OCI-LY3 (cell line): ENCODE results near the gene GSG1L.

ENCODE experiments used
- H2AFZ ChIP-seq: fragments of 200-600, 300-600 bp; shearing (Covaris generic); 2 replicates; pipeline ENCODE4 v1.6.0; 2014; ENCODE audit warnings: antibody characterized with exemption, low read depth, low read length
- H3K27ac ChIP-seq: fragments of 200-600, 300-600 bp; sonication (generic); 2 replicates; pipeline ENCODE4 v1.5.1; 2014; ENCODE audit warnings: mild to moderate bottlenecking, low read length, moderate library complexity, mixed read lengths
- H3K27me3 ChIP-seq: fragments of 200-600, 300-600 bp; sonication (generic); 2 replicates; pipeline ENCODE4 v1.6.1; 2014; ENCODE audit warnings: low read depth, low read length, mixed read lengths
- H3K36me3 ChIP-seq: fragments of 200-600, 300-600 bp; sonication (generic); replicated peaks from 2 replicates; pipeline ENCODE3; 2014; ENCODE audit warnings: low read depth, low read length, mixed read lengths
- H3K4me1 ChIP-seq: fragments of 300-600, 200-600 bp; sonication (generic); 2 replicates; pipeline ENCODE4 v1.6.1; 2014; ENCODE audit warnings: low read length, mixed read lengths
- H3K4me2 ChIP-seq: fragments of 200-600, 300-600 bp; sonication (generic); 2 replicates; pipeline ENCODE4 v1.6.1; 2014; ENCODE audit warnings: low read length, mixed read lengths
- H3K4me3 ChIP-seq: fragments of 300-600, 200-600 bp; sonication (generic); 2 replicates; pipeline ENCODE4 v1.5.1; 2014; ENCODE audit warnings: antibody characterized with exemption, mild to moderate bottlenecking, low read length, moderate library complexity
- H3K79me2 ChIP-seq: fragments of 300-600, 200-600 bp; shearing (Covaris generic); 2 replicates; pipeline ENCODE4 v1.6.1; 2014; ENCODE audit warnings: mild to moderate bottlenecking, low read length, mixed read lengths
- H3K9ac ChIP-seq: fragments of 300-600, 200-600 bp; shearing (Covaris generic); 2 replicates; pipeline ENCODE4 v1.6.0; 2014; ENCODE audit warnings: mild to moderate bottlenecking, low read length, moderate library complexity
- H3K9me3 ChIP-seq: fragments of 200-600, 300-600 bp; shearing (Covaris generic); 2 replicates; pipeline ENCODE4 v1.6.1; 2014; ENCODE audit warnings: low read length, mixed read lengths; ENCODE audit not compliant: insufficient read depth
- H4K20me1 ChIP-seq: fragments of 200-600, 300-600 bp; sonication (generic); 2 replicates; pipeline ENCODE4 v1.6.1; 2016; ENCODE audit warnings: low read length, mixed read lengths; ENCODE audit not compliant: insufficient read depth
- EZH2phosphoT487 ChIP-seq: fragments of 200-600 bp; shearing (Covaris generic); IDR thresholded peaks from 2 replicates; pipeline ENCODE4 v1.6.1; 2018; ENCODE audit warnings: antibody characterized with exemption, mixed run types, low read depth
- TF ChIP-seq, protein P1 (sequence below): fragments of 200-600, 300-600 bp; sonication (generic); IDR thresholded peaks from 2 replicates; pipeline ENCODE4 v1.5.1; 2014; ENCODE audit warnings: antibody characterized with exemption, low read length, low read depth

GSG1L gene

DNA sequence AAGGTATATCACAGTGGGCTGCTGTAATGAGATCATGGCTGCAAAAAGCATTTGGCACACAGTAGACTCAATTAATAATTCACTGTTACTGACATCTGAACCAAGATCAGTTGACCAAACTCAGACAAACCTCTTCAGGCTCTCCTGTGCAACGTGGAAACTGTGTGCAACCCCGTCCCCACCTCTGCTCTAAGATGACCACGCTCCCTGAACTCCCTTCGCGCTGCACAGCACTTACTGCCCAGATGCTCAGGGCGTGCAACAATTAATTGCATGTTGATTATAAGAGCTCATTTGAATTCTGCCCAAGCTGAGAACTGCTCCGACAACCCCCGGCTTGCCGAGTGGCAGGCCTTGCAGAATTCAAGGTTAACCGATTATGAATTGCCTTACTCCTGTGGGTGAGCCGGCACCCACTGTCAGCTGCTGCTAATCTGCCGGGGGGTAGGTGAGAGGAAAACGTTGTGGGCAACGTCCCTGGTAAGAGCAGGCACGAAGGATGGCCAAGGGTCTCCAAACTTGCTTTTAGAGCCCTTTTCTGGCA is 1.3 kb upstream of the GSG1L start:
- Histone ChIP-seq H3K79me2 (no peaks in the 10 kb centered on the region), H3K27ac (no peak overlapping the region), H3K4me3 (no peak overlapping the region), H3K9me3 (no peaks in the 10 kb centered on the region), H3K27me3 (0 out of 2 replicates have a peak, but pooled peaks cover 2% of the 10 kb centered on the region), H2AFZ (no peak overlapping the region), H4K20me1 (no peaks in the 10 kb centered on the region), H3K4me2 (no peak overlapping the region), H3K36me3 (no peaks in the 10 kb centered on the region), H3K4me1 (no peaks in the 10 kb centered on the region), H3K9ac (no peak overlapping the region)
- no peak for TF ChIP-seq EZH2phosphoT487
- TF ChIP-seq, protein P1, sequence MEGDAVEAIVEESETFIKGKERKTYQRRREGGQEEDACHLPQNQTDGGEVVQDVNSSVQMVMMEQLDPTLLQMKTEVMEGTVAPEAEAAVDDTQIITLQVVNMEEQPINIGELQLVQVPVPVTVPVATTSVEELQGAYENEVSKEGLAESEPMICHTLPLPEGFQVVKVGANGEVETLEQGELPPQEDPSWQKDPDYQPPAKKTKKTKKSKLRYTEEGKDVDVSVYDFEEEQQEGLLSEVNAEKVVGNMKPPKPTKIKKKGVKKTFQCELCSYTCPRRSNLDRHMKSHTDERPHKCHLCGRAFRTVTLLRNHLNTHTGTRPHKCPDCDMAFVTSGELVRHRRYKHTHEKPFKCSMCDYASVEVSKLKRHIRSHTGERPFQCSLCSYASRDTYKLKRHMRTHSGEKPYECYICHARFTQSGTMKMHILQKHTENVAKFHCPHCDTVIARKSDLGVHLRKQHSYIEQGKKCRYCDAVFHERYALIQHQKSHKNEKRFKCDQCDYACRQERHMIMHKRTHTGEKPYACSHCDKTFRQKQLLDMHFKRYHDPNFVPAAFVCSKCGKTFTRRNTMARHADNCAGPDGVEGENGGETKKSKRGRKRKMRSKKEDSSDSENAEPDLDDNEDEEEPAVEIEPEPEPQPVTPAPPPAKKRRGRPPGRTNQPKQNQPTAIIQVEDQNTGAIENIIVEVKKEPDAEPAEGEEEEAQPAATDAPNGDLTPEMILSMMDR: no peak

DNA sequence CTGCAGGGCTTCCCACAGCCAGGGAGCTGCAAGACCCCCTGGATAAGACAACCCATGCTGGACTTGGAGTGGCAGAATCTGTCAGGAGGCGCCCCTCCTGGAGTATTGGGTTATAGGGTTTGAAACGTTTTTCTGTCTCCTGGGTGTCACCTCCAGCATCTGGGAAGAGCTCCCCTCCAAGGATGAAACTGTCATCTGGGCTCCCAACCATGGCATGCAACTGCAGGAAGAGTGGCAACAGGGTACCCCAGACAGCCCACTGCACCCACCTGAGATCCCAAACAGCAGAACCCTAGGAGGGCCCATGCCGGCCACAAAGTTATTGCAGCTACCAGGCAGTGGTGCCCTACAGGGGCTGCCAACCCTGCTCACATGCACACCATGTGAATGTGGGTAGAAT is 636 bp upstream of the GSG1L start:
- H4K20me1 ChIP-seq: no peaks in the 10 kb centered on the region
- H2AFZ ChIP-seq: no peak overlapping the region
- H3K9ac ChIP-seq: no peak overlapping the region
- no peaks in the 10 kb centered on the region for H3K4me1 ChIP-seq
- H3K27ac ChIP-seq: no peak overlapping the region
- H3K4me3 ChIP-seq: no peak overlapping the region
- no peak overlapping the region for H3K4me2 ChIP-seq
- no peaks in the 10 kb centered on the region for H3K9me3 ChIP-seq
- 0 out of 2 replicates have a peak, but pooled peaks cover 2% of the 10 kb centered on the region for H3K27me3 ChIP-seq
- TF ChIP-seq EZH2phosphoT487: no peak
- TF ChIP-seq, protein P1: no peak
- no peaks in the 10 kb centered on the region for H3K79me2 ChIP-seq
- no peaks in the 10 kb centered on the region for H3K36me3 ChIP-seq

DNA sequence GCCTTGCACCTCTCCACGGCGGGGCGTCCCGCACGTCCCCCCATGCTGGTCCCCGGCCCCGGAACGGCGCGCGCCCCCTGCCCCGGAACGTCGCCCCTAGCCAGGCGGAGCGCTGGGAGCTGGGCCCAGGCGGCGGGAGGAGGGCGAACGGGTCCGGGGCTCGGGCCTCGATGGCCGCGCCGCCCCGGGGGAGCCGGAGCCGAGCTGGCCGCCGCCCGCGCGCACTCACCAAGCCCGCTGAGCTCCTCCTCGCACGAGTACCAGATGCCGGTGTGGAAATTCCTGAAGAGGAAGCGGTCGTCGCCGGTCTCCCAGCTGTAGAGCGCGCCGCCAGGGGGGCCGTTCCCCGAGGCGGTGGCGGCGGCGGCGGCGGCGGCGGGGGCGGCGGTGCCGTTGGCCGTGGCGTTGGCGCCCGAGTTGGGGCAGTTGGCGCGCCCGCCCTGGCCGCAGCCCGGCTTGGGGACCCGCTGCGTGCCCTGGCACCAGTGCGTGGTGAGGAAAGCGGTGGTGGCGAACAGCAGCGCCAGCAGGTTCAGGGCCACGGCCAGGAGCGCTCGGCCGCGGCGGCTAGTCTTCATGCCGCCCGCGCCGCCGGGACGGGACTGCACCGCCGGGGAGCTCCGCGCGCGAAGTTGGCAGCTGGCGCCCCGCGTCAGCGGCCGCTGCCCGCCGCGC is 530 bp downstream of the GSG1L start:
- H3K9ac ChIP-seq: no peak overlapping the region
- H3K9me3 ChIP-seq: no peaks in the 10 kb centered on the region
- H3K4me3 ChIP-seq: no peak overlapping the region
- no peak overlapping the region for H3K4me2 ChIP-seq
- H3K79me2 ChIP-seq: no peaks in the 10 kb centered on the region
- TF ChIP-seq, protein P1: no peak
- no peak for TF ChIP-seq EZH2phosphoT487
- H3K4me1 ChIP-seq: no peaks in the 10 kb centered on the region
- H4K20me1 ChIP-seq: no peaks in the 10 kb centered on the region
- H2AFZ ChIP-seq: no peak overlapping the region
- H3K27me3 ChIP-seq: 0 out of 2 replicates have a peak, but pooled peaks cover 2% of the 10 kb centered on the region
- no peaks in the 10 kb centered on the region for H3K36me3 ChIP-seq
- H3K27ac ChIP-seq: no peak overlapping the region

DNA sequence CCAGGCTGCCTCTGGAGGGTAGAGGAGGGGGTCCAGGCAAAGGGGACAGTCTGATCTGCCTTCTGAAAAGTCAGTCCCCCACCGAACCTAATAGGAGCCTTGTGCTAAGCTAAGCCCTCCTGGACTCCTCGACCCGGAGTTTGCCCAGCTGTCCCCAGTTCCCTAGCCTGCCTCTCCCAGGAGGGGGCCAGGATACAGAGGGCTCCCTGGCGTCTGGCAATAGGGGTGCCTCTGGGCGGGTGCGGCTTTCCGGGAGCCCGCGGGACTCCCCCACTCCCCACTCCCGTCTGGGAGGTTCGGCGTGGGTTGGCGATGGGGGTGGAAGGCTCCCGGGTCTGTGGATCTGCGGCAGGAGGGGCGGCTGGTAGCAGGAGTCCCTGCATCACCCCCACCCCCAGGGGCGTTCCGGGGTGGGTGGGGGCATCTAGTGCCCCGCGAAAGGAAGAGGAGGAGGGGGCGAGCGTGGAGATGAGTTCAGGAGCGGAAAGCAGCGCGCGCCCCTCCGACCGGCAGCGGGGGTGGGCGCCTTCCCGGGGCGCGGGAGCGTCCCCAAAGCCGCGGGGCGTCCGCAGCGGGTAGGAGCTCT is 1.2 kb downstream of the GSG1L start:
- H2AFZ ChIP-seq: no peak overlapping the region
- H4K20me1 ChIP-seq: no peaks in the 10 kb centered on the region
- H3K9ac ChIP-seq: no peak overlapping the region
- H3K79me2 ChIP-seq: no peaks in the 10 kb centered on the region
- H3K4me3 ChIP-seq: no peak overlapping the region
- H3K36me3 ChIP-seq: no peaks in the 10 kb centered on the region
- TF ChIP-seq EZH2phosphoT487: no peak
- TF ChIP-seq, protein P1: no peak
- no peaks in the 10 kb centered on the region for H3K9me3 ChIP-seq
- 0 out of 2 replicates have a peak, but pooled peaks cover 2% of the 10 kb centered on the region for H3K27me3 ChIP-seq
- no peak overlapping the region for H3K27ac ChIP-seq
- H3K4me1 ChIP-seq: no peaks in the 10 kb centered on the region
- no peak overlapping the region for H3K4me2 ChIP-seq
